Measurements from ENCODE around the gene HAUS3.

Gene HAUS3

DNA sequence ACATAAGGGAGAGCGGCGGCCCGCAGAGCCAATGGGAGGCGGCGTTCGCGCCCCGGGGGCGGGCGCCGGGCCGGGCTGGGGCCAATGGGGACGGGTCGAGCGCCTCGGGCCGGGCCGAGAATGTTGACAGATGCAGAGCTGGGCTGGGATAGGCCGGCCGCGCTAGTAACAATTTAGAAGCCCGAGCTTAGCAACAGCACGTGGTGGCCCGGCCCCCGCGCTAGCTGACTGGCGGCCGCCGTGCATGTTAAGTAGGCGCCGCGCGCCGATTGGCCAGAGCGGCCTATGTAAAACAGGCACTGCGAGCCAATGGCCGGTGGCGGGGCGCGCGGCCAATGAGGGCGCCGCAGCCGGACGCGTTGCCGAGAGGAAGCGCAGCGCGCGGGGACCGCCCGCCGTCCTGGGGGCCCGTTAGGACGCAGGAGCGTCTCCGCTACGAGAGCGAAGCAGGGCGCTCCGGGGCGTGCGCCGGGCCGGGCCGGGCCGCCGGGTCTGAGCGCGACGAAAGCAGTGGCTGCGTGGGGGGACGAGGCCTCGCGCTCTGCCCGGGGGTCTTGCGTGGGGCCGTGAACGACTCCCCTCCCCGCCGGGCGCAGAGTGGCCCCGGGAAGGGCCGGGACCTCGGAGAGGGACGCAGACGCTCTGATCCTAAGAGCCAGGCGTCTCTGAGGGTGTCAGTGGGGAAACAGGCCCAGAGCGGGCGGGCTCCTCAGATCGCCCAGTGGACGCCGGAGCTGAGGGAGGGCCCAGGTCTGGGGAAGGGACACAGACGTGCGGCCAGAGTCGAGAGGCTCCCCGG is 20.4 kb upstream of the HAUS3 start:
- TF ChIP-seq OSR1 (CRISPR knock-in tag; IDR thresholded peaks at IDR 0.05) (no peak), CSDC2 (CRISPR knock-in tag; IDR thresholded peaks at IDR 0.05) (no peak), SNAI2 (CRISPR knock-in tag; IDR thresholded peaks at IDR 0.05) (no peak), ISL1 (CRISPR knock-in tag; IDR thresholded peaks at IDR 0.05) (no peak), TOX (CRISPR knock-in tag; IDR thresholded peaks at IDR 0.05; ENCODE audit: borderline replicate concordance) (no peak), RARB (CRISPR knock-in tag; IDR thresholded peaks at IDR 0.05) (no peak), TCF4 (CRISPR knock-in tag; IDR thresholded peaks at IDR 0.05; ENCODE audit: borderline replicate concordance) (no peak), ZNF8 (CRISPR knock-in tag; IDR thresholded peaks at IDR 0.05) (no peak), BACH2 (CRISPR knock-in tag; IDR thresholded peaks at IDR 0.05; ENCODE audit: borderline replicate concordance) (no peak), GLIS3 (CRISPR knock-in tag; IDR thresholded peaks at IDR 0.05) (no peak)
- TF ChIP-seq, protein P1, sequence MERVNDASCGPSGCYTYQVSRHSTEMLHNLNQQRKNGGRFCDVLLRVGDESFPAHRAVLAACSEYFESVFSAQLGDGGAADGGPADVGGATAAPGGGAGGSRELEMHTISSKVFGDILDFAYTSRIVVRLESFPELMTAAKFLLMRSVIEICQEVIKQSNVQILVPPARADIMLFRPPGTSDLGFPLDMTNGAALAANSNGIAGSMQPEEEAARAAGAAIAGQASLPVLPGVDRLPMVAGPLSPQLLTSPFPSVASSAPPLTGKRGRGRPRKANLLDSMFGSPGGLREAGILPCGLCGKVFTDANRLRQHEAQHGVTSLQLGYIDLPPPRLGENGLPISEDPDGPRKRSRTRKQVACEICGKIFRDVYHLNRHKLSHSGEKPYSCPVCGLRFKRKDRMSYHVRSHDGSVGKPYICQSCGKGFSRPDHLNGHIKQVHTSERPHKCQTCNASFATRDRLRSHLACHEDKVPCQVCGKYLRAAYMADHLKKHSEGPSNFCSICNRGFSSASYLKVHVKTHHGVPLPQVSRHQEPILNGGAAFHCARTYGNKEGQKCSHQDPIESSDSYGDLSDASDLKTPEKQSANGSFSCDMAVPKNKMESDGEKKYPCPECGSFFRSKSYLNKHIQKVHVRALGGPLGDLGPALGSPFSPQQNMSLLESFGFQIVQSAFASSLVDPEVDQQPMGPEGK (CRISPR knock-in tag; IDR thresholded peaks at IDR 0.05; ENCODE audit: borderline replicate concordance) = no peak
- TF ChIP-seq, protein P2, sequence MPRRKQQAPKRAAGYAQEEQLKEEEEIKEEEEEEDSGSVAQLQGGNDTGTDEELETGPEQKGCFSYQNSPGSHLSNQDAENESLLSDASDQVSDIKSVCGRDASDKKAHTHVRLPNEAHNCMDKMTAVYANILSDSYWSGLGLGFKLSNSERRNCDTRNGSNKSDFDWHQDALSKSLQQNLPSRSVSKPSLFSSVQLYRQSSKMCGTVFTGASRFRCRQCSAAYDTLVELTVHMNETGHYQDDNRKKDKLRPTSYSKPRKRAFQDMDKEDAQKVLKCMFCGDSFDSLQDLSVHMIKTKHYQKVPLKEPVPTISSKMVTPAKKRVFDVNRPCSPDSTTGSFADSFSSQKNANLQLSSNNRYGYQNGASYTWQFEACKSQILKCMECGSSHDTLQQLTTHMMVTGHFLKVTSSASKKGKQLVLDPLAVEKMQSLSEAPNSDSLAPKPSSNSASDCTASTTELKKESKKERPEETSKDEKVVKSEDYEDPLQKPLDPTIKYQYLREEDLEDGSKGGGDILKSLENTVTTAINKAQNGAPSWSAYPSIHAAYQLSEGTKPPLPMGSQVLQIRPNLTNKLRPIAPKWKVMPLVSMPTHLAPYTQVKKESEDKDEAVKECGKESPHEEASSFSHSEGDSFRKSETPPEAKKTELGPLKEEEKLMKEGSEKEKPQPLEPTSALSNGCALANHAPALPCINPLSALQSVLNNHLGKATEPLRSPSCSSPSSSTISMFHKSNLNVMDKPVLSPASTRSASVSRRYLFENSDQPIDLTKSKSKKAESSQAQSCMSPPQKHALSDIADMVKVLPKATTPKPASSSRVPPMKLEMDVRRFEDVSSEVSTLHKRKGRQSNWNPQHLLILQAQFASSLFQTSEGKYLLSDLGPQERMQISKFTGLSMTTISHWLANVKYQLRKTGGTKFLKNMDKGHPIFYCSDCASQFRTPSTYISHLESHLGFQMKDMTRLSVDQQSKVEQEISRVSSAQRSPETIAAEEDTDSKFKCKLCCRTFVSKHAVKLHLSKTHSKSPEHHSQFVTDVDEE (CRISPR knock-in tag; IDR thresholded peaks at IDR 0.05) = no peak
- TF ChIP-seq, protein P3, sequence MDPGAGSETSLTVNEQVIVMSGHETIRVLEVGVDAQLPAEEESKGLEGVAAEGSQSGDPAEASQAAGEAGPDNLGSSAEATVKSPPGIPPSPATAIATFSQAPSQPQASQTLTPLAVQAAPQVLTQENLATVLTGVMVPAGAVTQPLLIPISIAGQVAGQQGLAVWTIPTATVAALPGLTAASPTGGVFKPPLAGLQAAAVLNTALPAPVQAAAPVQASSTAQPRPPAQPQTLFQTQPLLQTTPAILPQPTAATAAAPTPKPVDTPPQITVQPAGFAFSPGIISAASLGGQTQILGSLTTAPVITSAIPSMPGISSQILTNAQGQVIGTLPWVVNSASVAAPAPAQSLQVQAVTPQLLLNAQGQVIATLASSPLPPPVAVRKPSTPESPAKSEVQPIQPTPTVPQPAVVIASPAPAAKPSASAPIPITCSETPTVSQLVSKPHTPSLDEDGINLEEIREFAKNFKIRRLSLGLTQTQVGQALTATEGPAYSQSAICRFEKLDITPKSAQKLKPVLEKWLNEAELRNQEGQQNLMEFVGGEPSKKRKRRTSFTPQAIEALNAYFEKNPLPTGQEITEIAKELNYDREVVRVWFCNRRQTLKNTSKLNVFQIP (CRISPR knock-in tag; IDR thresholded peaks at IDR 0.05; ENCODE audit: borderline replicate concordance, low read depth) = no peak
- TF ChIP-seq, protein P4, sequence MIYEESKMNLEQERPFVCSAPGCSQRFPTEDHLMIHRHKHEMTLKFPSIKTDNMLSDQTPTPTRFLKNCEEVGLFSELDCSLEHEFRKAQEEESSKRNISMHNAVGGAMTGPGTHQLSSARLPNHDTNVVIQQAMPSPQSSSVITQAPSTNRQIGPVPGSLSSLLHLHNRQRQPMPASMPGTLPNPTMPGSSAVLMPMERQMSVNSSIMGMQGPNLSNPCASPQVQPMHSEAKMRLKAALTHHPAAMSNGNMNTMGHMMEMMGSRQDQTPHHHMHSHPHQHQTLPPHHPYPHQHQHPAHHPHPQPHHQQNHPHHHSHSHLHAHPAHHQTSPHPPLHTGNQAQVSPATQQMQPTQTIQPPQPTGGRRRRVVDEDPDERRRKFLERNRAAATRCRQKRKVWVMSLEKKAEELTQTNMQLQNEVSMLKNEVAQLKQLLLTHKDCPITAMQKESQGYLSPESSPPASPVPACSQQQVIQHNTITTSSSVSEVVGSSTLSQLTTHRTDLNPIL (CRISPR knock-in tag; IDR thresholded peaks at IDR 0.05; ENCODE audit: low read depth) = no peak
- ATAC-seq = peak; percentile 96

DNA sequence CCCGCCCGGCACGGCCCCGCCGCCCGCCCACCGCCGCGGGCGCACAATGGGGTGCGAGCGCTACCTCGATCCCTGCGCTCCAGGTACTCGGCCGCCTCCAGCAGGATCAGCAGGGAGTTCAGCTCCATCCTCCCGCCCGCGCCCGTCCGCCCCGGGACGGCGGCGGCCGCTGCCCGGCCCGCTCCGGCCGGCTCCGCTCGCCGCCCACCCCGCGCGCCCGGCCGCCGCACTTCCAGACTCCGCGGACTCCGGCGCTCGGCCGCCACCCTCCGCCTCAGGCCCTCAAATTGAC is 19.9 kb upstream of the HAUS3 start, which contains the start of gene MXD4:
Gene MXD4, minus strand, starts transcription at position 257 of the 292 bp plus-strand sequence. Its CDS starts 129 bp downstream, at position 128.
- TF ChIP-seq OSR1 (CRISPR knock-in tag; IDR thresholded peaks at IDR 0.05) (no peak), GLIS3 (CRISPR knock-in tag; IDR thresholded peaks at IDR 0.05) (no peak)
- no peak for ATAC-seq

DNA sequence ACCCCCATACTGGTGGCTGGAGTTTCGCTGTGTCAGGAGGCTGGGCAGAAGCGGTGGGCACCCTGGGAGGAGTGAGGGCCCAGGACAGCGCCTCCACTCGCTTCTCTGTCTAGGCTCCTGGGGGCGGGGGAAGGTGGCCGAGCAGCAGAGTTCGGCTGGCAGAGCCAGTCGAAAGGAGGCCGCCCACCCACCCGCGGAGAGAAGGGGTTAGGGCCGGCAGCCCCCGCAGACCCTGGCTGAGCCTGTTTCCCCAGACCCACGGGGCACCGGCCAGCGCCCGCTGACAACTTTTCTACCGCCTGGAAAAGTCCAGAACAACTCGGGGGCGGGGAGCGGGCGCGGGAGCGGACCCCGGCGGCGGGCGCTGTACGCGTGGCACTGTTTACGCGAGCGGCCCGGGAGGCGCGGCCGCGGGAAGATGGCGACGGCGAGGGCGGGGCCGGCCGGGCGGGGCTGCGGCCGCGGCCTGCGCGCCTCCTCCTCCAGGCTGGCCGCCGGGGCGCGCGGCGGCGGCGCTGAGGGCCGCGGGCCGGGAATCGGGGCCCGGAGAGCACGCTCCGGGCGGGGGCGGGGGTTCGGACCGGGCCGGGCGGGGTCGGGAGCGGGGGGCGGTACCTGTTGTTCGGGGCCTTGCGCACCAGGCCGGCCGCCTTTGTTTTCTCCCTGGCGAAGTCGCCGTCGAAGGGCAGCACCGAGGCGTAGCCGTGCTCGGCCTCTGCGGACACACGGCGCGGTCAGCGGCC is 19.4 kb upstream of the HAUS3 start:
- no peak for ATAC-seq
- TF ChIP-seq, protein P4 (CRISPR knock-in tag; IDR thresholded peaks at IDR 0.05; ENCODE audit: low read depth) = no peak
- TF ChIP-seq SNAI2 (CRISPR knock-in tag; IDR thresholded peaks at IDR 0.05) = no peak
- no peak for TF ChIP-seq ZNF70 (CRISPR knock-in tag; IDR thresholded peaks at IDR 0.05)
- TF ChIP-seq TOX (CRISPR knock-in tag; IDR thresholded peaks at IDR 0.05; ENCODE audit: borderline replicate concordance) = no peak
- TF ChIP-seq GLIS3 (CRISPR knock-in tag; IDR thresholded peaks at IDR 0.05) = no peak

Data from SK-N-SH treated with all-trans-retinoic acid at 6 μM for 48 hours (cell line).